Subcutaneous adipose tissue (tissue), 4 donors: ENCODE results near the gene NFE2L2. TPM values are rescaled to one million over a fixed set of nuclear protein-coding genes. Genes with fewer than 3 reads are reported as not detected.

ENCODE experiments used
- CTCF ChIP-seq: fragments of 450-650 bp; IDR thresholded peaks from one replicate; pipeline ENCODE4 v1.5.1; 2016; ENCODE audit warnings: low read depth, mild to moderate bottlenecking, control low read depth, antibody characterized with exemption, moderate library complexity
- total RNA-seq, 4 donors: library from RNA; depleted of rRNA; stranded (reverse); fragments of >200 nt; gene quantifications; one replicate each; pipeline ENCODE4 v1.1.0, GENCODE V29; 2016

Gene NFE2L2
- total RNA-seq, 4 donors from 2014 or later: 65.9 to 156 (median 90.5) TPM

GRCh38 chr2:177260379-177260778 is 4.1 kb downstream of the NFE2L2 start:
- no peak for TF ChIP-seq CTCF

GRCh38 chr2:177258059-177258458 is 6.5 kb downstream of the NFE2L2 start:
- TF ChIP-seq CTCF: no peak

GRCh38 chr2:177257471-177257870 is 7.1 kb downstream of the NFE2L2 start:
- TF ChIP-seq CTCF: no peak

- TF ChIP-seq CTCF: no peak
Observed at GRCh38 chr2:177256695-177257094, 7.8 kb downstream of the NFE2L2 start.

GRCh38 chr2:177256026-177256425 is 8.5 kb downstream of the NFE2L2 start:
- no peak for TF ChIP-seq CTCF

GRCh38 chr2:177255227-177255601 is 9.3 kb downstream of the NFE2L2 start:
- TF ChIP-seq CTCF: no peak

- TF ChIP-seq CTCF: no peak
Observed at GRCh38 chr2:177254433-177255226, 9.9 kb downstream of the NFE2L2 start.
